ENCODE data around the gene RBM24. TPM values are rescaled to one million over a fixed set of nuclear protein-coding genes. Genes with fewer than 3 reads are reported as not detected.
A peak's percentile ranks its signal among the peaks of the same experiment; 100 is the strongest.

The RBM24 gene
- total RNA-seq, 4 donors from 2014 or later, result 0.45 to 5.3 (median 1.6) TPM

DNA sequence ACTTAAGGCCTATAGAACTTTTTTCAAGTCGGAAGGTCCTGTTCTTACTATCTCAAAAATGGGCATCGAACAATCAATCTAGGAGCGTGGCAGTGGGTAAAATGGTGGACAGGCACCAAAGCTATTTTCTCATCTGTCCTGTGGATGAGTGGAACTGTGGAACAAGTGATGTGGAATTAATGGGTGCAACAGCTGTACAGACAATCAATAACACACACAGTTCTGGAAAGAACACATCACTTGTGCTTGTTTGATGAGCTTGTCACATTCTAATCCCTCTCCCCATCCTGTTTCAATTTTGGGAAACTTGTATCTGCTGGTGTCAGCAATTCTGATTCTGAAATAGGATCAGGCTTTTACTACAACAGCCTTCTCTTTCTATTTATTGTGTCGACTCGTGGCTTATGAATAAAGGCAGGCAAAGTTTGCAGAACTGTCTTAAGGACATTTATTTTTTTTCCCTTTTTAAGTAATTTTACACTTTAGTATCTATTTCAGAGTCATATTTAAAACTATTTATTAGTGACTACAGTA lies 11.5 kb downstream of the RBM24 start:
- intact Hi-C loops (cut with DNase I), result no loop called here
- no peak for DNase-seq
- WGBS, 2 donors, result 90 to 93% methylated on average over 5 of the region's 5 CpGs
- Histone ChIP-seq H3K27ac (no peak overlapping the region), H3K36me3 (no peaks in the 10 kb centered on the region), H3K9me3 (no peaks in the 10 kb centered on the region), H3K4me3 (replicated peaks in 1 of 3) (no peak overlapping the region), H3K4me1 (peaks cover 3 to 16% of the 10 kb centered on the region in 2 donors), H3K27me3 (no peaks in the 10 kb centered on the region)
- TF ChIP-seq, protein P1, sequence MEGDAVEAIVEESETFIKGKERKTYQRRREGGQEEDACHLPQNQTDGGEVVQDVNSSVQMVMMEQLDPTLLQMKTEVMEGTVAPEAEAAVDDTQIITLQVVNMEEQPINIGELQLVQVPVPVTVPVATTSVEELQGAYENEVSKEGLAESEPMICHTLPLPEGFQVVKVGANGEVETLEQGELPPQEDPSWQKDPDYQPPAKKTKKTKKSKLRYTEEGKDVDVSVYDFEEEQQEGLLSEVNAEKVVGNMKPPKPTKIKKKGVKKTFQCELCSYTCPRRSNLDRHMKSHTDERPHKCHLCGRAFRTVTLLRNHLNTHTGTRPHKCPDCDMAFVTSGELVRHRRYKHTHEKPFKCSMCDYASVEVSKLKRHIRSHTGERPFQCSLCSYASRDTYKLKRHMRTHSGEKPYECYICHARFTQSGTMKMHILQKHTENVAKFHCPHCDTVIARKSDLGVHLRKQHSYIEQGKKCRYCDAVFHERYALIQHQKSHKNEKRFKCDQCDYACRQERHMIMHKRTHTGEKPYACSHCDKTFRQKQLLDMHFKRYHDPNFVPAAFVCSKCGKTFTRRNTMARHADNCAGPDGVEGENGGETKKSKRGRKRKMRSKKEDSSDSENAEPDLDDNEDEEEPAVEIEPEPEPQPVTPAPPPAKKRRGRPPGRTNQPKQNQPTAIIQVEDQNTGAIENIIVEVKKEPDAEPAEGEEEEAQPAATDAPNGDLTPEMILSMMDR (IDR thresholded peaks at IDR 0.05), result no peak
- TF ChIP-seq POLR2A (IDR thresholded peaks at IDR 0.05), result no peak

DNA sequence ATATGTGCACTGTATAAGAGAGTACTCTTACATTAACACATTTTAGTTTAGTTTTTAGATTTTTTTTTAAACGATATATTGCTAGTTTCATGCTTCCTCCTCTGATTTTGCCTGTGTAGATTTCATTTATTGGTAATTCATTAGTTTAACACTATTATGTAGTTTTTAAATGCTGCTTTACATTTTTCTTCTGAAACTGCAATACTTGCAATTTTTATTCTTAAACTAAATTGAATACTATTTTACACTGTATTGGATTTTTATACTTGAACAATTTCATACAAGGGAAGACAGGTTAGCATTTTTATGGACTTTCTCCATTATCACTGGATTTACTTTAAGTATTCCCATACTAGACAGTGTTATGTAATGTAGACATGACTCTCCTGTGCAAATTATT lies 12.2 kb downstream of the RBM24 start:
- Histone ChIP-seq H3K27me3 (no peaks in the 10 kb centered on the region), H3K36me3 (no peaks in the 10 kb centered on the region), H3K4me1 (peaks cover 3 to 16% of the 10 kb centered on the region in 2 donors), H3K27ac (no peak overlapping the region), H3K4me3 (replicated peaks in 1 of 3) (no peak overlapping the region), H3K9me3 (no peaks in the 10 kb centered on the region)
- no peak for TF ChIP-seq POLR2A (IDR thresholded peaks at IDR 0.05)
- TF ChIP-seq, protein P1 (IDR thresholded peaks at IDR 0.05), result no peak
- no peak for DNase-seq
- WGBS, 2 donors, result 91 to 100% methylated on average over 1 of the region's 1 CpG
- intact Hi-C loops (cut with DNase I), result no loop called here

DNA sequence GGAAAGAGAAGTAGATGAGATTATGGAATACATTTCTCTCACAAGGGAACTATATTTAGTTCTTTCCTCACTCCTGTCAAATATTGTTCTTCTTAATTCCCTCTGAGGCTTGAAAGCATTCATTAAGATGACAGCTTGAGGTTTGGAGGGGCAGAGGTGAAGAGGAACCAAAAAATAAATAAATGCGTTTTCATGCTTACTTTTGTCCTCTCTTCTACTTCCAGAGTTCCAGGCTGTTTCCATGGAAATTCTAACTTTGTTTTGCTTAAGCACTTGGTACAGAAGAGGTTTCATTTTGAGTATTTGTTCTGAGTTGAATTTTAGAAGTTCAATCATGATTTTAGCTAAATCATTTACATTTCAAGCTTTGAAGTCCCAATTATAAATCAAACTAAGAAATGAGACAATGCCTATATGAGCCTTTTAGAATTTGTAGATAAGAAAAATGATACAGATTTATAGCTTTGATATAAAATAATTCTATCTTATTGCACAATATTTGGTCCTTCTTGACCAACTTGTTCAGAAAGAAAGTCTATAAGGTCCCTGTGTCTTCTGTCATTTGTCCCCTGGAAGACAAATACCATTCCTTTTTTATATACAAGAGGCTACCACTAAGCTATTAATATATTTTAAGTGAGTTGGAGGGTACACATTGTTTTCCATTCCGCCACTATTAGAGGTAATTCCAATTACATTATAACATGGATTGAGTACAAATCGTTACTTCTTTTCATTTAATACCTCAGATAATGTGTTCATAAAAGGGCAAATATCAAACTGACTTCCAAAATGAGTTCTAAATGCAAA lies 16.3 kb downstream of the RBM24 start:
- no peak overlapping the region for H3K4me3 ChIP-seq (replicated peaks in 1 of 3)
- no peaks in the 10 kb centered on the region for H3K9me3 ChIP-seq
- H3K4me1 ChIP-seq, result peaks cover 3 to 9% of the 10 kb centered on the region in 2 donors
- H3K27me3 ChIP-seq, result no peaks in the 10 kb centered on the region
- peak overlapping the region; percentile 19 to 49 (median 47) for H3K27ac ChIP-seq
- no peak for TF ChIP-seq POLR2A (IDR thresholded peaks at IDR 0.05)
- TF ChIP-seq, protein P1 (IDR thresholded peaks at IDR 0.05), result no peak
- WGBS, 2 donors, result 59% methylated on average over 3 of the region's 3 CpGs
- intact Hi-C loops (cut with DNase I), result no loop called here
- no peaks in the 10 kb centered on the region for H3K36me3 ChIP-seq
- DNase-seq, result no peak

DNA sequence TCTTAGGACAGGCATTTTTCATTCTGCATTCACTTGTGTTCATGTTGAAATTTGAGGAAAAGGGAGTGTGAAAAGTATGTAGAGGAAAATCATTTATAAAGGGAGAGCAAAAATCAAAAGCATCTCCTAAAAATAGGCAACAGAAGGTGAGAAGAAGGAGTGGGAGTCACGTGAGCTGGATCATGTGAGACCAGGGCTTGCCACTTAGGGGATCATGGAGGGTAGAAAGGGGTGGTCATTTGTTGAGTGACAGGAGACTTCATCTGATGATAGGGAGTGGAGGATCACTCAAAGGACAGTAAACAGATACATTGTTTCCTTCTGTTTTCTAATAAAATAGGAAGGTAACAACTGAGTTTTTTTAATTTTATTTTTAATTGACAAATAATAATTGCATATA lies 17.1 kb downstream of the RBM24 start:
- H3K4me1 ChIP-seq, result peaks cover 3 to 9% of the 10 kb centered on the region in 2 donors
- intact Hi-C loops (cut with DNase I), result no loop called here
- H3K4me3 ChIP-seq (replicated peaks in 1 of 3), result no peak overlapping the region
- H3K27ac ChIP-seq, result no peak overlapping the region
- H3K27me3 ChIP-seq, result no peaks in the 10 kb centered on the region
- no peaks in the 10 kb centered on the region for H3K9me3 ChIP-seq
- no peak for TF ChIP-seq POLR2A (IDR thresholded peaks at IDR 0.05)
- TF ChIP-seq, protein P1 (IDR thresholded peaks at IDR 0.05), result no peak
- no peaks in the 10 kb centered on the region for H3K36me3 ChIP-seq
- WGBS, 2 donors, result 84 to 89% methylated on average over 1 of the region's 1 CpG
- DNase-seq, result no peak

DNA sequence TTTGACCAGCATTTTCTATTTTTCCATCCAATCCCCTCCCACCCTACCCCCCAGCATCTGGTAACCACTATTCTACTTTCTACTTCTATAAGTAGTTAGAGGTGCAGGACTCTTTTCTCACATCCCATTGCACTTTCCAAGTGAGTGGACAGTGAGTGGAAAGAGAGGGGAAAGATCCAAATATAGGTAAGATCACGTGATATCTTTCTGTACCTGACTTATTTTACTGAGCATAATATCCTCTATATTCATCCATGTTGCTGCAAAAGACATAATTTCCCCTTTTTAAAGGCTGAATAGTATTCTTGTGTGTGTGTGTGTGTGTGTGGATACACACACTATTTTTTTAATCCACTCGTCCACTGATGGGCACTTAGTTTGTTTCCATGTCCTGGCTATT lies 18.1 kb downstream of the RBM24 start:
- H3K9me3 ChIP-seq, result no peaks in the 10 kb centered on the region
- DNase-seq, result no peak
- no peak overlapping the region for H3K27ac ChIP-seq
- WGBS, 2 donors, result 83 to 86% methylated on average over 2 of the region's 2 CpGs
- TF ChIP-seq, protein P1 (IDR thresholded peaks at IDR 0.05), result no peak
- TF ChIP-seq POLR2A (IDR thresholded peaks at IDR 0.05), result no peak
- peaks cover 3 to 9% of the 10 kb centered on the region in 2 donors for H3K4me1 ChIP-seq
- intact Hi-C loops (cut with DNase I), result no loop called here
- no peaks in the 10 kb centered on the region for H3K36me3 ChIP-seq
- no peaks in the 10 kb centered on the region for H3K27me3 ChIP-seq
- H3K4me3 ChIP-seq (replicated peaks in 1 of 3), result no peak overlapping the region

Data from thyroid gland (tissue), 4 donors.